Left lobe of liver (tissue), 2 donors: Measurements from ENCODE around the gene SHROOM3. TPM values are rescaled to one million over a fixed set of nuclear protein-coding genes. Genes with fewer than 3 reads are reported as not detected.

Source experiments
- ATAC-seq: fragments of 200-7000 bp; cut with Tn5 transposase; one replicate; pipeline ENCODE4 v1.9.1; 2020; ENCODE audit warnings: mild to moderate bottlenecking, moderate library complexity
- DNase-seq: peaks from one replicate; pipeline ENCODE4 v3.0.0-alpha.2; 2020; ENCODE audit warnings: low spot score
- total RNA-seq: library from RNA; stranded (reverse); gene quantifications from one replicate; pipeline ENCODE4 v1.2.1, GENCODE V29; 2021
- donor health status: DM: no; HTN: no; CAD: no; lungs with moderate emphysema.
- donor health status: DM: no; HTN: yes; CAD: no.

SHROOM3 gene
- total RNA-seq, 1 donor from 2014 or later: 39.9 TPM

GRCh38 chr4:76687746-76688448 is 252.9 kb downstream of the SHROOM3 start:
- no peak for ATAC-seq

GRCh38 chr4:76688619-76689144 is 253.7 kb downstream of the SHROOM3 start:
- DNase-seq (no peak), ATAC-seq (peak; percentile 3)

More at GRCh38 chr4:76687746-76688448, 252.9 kb downstream of the SHROOM3 start:
- no peak for DNase-seq

- DNase-seq: peak; percentile 62
- ATAC-seq: peak; percentile 74
Measured at GRCh38 chr4:76689145-76689817, 254.3 kb downstream of the SHROOM3 start.

GRCh38 chr4:76690011-76690905 is 255.2 kb downstream of the SHROOM3 start:
- DNase-seq (no peak), ATAC-seq (peak; percentile 31)

- ATAC-seq: no peak
- DNase-seq: no peak
Measured at GRCh38 chr4:76690906-76691275, 255.9 kb downstream of the SHROOM3 start.

GRCh38 chr4:76691807-76692582 is 257.0 kb downstream of the SHROOM3 start:
- peak; percentile 39 for ATAC-seq
- no peak for DNase-seq

- no peak for ATAC-seq
Measured at GRCh38 chr4:76692761-76693160, 257.7 kb downstream of the SHROOM3 start.

GRCh38 chr4:76694056-76694455 is 259.0 kb downstream of the SHROOM3 start:
- ATAC-seq (no peak), DNase-seq (no peak)

More at GRCh38 chr4:76692761-76693160, 257.7 kb downstream of the SHROOM3 start:
- no peak for DNase-seq

GRCh38 chr4:76696109-76696508 is 261.1 kb downstream of the SHROOM3 start:
- ATAC-seq: peak; percentile 34

GRCh38 chr4:76697129-76697803 is 262.2 kb downstream of the SHROOM3 start:
- ATAC-seq: no peak
- no peak for DNase-seq

More at GRCh38 chr4:76696109-76696508, 261.1 kb downstream of the SHROOM3 start:
- no peak for DNase-seq

- ATAC-seq (no peak), DNase-seq (no peak)
Measured at GRCh38 chr4:76698141-76698540, 263.1 kb downstream of the SHROOM3 start.

- DNase-seq: no peak
- no peak for ATAC-seq
Measured at GRCh38 chr4:76699751-76700310, 264.8 kb downstream of the SHROOM3 start.

GRCh38 chr4:76702440-76703122 is 267.6 kb downstream of the SHROOM3 start:
- ATAC-seq (peak; percentile 52), DNase-seq (no peak)

- ATAC-seq: peak; percentile 2
- no peak for DNase-seq
Measured at GRCh38 chr4:76703123-76703490, 268.1 kb downstream of the SHROOM3 start.

GRCh38 chr4:76703676-76704075 is 268.6 kb downstream of the SHROOM3 start:
- no peak for ATAC-seq
- DNase-seq: no peak

- DNase-seq (no peak), ATAC-seq (peak; percentile 43)
Measured at GRCh38 chr4:76704133-76704881, 269.3 kb downstream of the SHROOM3 start.

- ATAC-seq (no peak), DNase-seq (no peak)
Measured at GRCh38 chr4:76705472-76705871, 270.4 kb downstream of the SHROOM3 start.

- ATAC-seq: peak; percentile 80
- DNase-seq: no peak
Measured at GRCh38 chr4:76706581-76706980, 271.6 kb downstream of the SHROOM3 start.
